ENCODE results near the gene CACNA2D4.

GRCh38 chr12:1819571-1819970 is 98.9 kb downstream of the CACNA2D4 start:
- TF ChIP-seq CTBP1 (IDR thresholded peaks at IDR 0.05; ENCODE audit: borderline replicate concordance) (no peak), SUZ12 (IDR thresholded peaks at IDR 0.05) (no peak), LEF1 (IDR thresholded peaks at IDR 0.05; ENCODE audit: borderline replicate concordance) (no peak), SP1 (IDR thresholded peaks at IDR 0.05) (no peak)

Measured in HEK293T (cell line).